Coronary artery (tissue), 2 donors: ENCODE measurements around the gene BAIAP2L2.

ENCODE experiments used
- DNase-seq: peaks from one replicate; pipeline ENCODE4 v3.0.0-alpha.2; 2017; ENCODE audit warnings: low spot score
- H3K27ac ChIP-seq, 2 donors: fragments of 200-600 bp; sonication (generic); one replicate each; pipeline ENCODE4 v1.5.1; 2016 to 2019
- H3K4me3 ChIP-seq: fragments of 200-600 bp; sonication (generic); 2 replicates; pipeline ENCODE4 v1.5.1; 2016; ENCODE audit warnings: mild to moderate bottlenecking, moderate library complexity
- CTCF ChIP-seq: fragments of 200-600 bp; sonication (generic); IDR thresholded peaks from one replicate; pipeline ENCODE4 v1.5.1; 2019; ENCODE audit warnings: antibody characterized with exemption

Gene BAIAP2L2

GRCh38 chr22:38135133-38135706 is 24.7 kb upstream of the BAIAP2L2 start:
- no peak overlapping the region for H3K27ac ChIP-seq
- TF ChIP-seq CTCF: no peak
- DNase-seq: no peak
- no peak overlapping the region for H3K4me3 ChIP-seq

GRCh38 chr22:38133331-38133730 is 22.8 kb upstream of the BAIAP2L2 start:
- Histone ChIP-seq H3K4me3 (no peak overlapping the region), H3K27ac (no peak overlapping the region)
- peak; percentile 60 for DNase-seq
- no peak for TF ChIP-seq CTCF

GRCh38 chr22:38132794-38133193 is 22.3 kb upstream of the BAIAP2L2 start:
- DNase-seq: no peak
- TF ChIP-seq CTCF: no peak
- H3K27ac ChIP-seq: no peak overlapping the region
- H3K4me3 ChIP-seq: no peak overlapping the region

GRCh38 chr22:38132136-38132535 is 21.7 kb upstream of the BAIAP2L2 start:
- Histone ChIP-seq H3K4me3 (no peak overlapping the region), H3K27ac (peak overlapping the region in 1 of 2 donors; percentile 52)
- TF ChIP-seq CTCF: no peak
- no peak for DNase-seq

- TF ChIP-seq CTCF: no peak
- H3K27ac ChIP-seq: peak overlapping the region in 1 of 2 donors; percentile 52
- DNase-seq: no peak
- H3K4me3 ChIP-seq: no peak overlapping the region
These were observed 20.9 kb upstream of the BAIAP2L2 start for GRCh38 chr22:38131399-38131798.

- no peak for TF ChIP-seq CTCF
- no peak for DNase-seq
- H3K4me3 ChIP-seq: no peak overlapping the region
- H3K27ac ChIP-seq: no peak overlapping the region
These were observed 19.4 kb upstream of the BAIAP2L2 start for GRCh38 chr22:38129856-38130255.

GRCh38 chr22:38129021-38129420 is 18.5 kb upstream of the BAIAP2L2 start:
- no peak for TF ChIP-seq CTCF
- no peak for DNase-seq
- Histone ChIP-seq H3K27ac (no peak overlapping the region), H3K4me3 (no peak overlapping the region)
